Femur (tissue), 1 donor: Measurements from ENCODE around the gene RNF115.

Experiments
- DNase-seq: peaks from one replicate; pipeline ENCODE4 v3.0.0-alpha.2; 2017

The RNF115 gene

DNA sequence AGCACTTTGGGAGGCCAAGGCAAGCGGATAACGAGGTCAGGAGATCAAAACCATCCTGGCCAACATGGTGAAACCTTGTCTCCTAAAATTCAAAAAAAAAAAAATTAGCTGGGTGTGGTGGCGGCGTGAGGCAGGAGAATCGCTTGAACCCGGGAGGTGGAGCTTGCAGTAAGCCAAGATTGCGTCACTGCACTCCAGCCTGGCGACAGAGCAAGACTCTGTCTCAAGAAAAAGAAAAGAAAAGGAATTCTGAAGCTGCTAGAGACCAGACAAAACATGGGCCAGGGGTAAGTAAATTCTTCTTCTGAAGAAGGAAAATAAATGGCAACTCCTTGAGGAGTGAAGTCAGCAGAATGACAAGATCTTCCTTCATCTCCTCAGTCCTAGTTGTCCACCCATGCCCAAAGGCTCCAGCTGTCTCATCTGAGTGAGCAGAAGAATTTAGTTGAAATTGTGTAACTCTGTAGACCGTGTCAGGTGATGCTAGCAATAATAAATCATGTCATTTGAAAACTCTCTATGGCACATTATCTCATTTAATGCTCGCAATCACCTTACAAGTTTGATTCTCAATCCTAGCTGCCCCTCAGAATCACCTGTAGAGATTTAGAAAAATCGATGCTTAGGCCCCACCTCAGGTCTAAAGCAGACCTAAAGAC is 131.0 kb downstream of the RNF115 start:
- no peak for DNase-seq

- DNase-seq, result no peak
These were observed 133.0 kb downstream of the RNF115 start for GRCh38 chr1:145690587-145691558.

DNA sequence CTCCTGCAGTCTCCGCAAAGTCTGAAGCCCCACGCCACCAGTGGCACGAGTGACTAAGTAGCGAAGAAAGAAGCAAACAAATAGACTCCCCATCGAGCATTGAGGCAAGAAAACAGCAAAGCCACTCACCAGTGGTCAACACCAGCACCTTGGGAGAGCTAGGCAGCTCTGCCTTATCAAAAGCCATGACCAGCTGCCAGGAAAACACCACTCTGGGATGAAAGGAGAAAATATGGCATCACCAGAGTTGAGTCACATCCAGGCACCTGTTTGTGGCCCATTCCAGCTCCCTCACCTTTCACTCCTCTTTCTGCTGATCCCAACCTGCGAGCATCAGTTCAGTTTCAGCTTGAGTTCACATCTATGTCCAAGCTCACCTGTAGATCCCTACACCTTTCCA is 134.0 kb downstream of the RNF115 start:
- DNase-seq, result no peak

GRCh38 chr1:145688924-145689323 is 135.0 kb downstream of the RNF115 start:
- no peak for DNase-seq
